ENCODE measurements around the gene ABCG1.

Gene ABCG1

GRCh38 chr21:42193131-42193671 is 25.7 kb upstream of the ABCG1 start:
- DNase-seq: peak; percentile 79

- no peak for DNase-seq
Observed at GRCh38 chr21:42193721-42194120, 25.2 kb upstream of the ABCG1 start.

- DNase-seq: no peak
Observed at GRCh38 chr21:42194863-42195262, 24.1 kb upstream of the ABCG1 start.

GRCh38 chr21:42195378-42196031 is 23.4 kb upstream of the ABCG1 start:
- no peak for DNase-seq

GRCh38 chr21:42198929-42199867 is 19.7 kb upstream of the ABCG1 start:
- peak; percentile 50 for DNase-seq

- DNase-seq: no peak
Observed at GRCh38 chr21:42199868-42200463, 19.0 kb upstream of the ABCG1 start.

GRCh38 chr21:42200906-42201614 is 17.9 kb upstream of the ABCG1 start:
- no peak for DNase-seq

GRCh38 chr21:42201615-42202161 is 17.3 kb upstream of the ABCG1 start:
- no peak for DNase-seq

GRCh38 chr21:42202321-42202720 is 16.6 kb upstream of the ABCG1 start:
- DNase-seq: no peak

- DNase-seq: no peak
Observed at GRCh38 chr21:42203321-42203720, 15.6 kb upstream of the ABCG1 start.

- DNase-seq: no peak
Observed at GRCh38 chr21:42203936-42204335, 15.0 kb upstream of the ABCG1 start.

- DNase-seq: no peak
Observed at GRCh38 chr21:42207426-42207825, 11.5 kb upstream of the ABCG1 start.

GRCh38 chr21:42208036-42208435 is 10.9 kb upstream of the ABCG1 start:
- no peak for DNase-seq

GRCh38 chr21:42208801-42209490 is 10.0 kb upstream of the ABCG1 start:
- no peak for DNase-seq

GRCh38 chr21:42209801-42210479 is 9.0 kb upstream of the ABCG1 start:
- DNase-seq: no peak

- no peak for DNase-seq
Observed at GRCh38 chr21:42212266-42212665, 6.7 kb upstream of the ABCG1 start.

- no peak for DNase-seq
Observed at GRCh38 chr21:42213082-42213774, 5.7 kb upstream of the ABCG1 start.

GRCh38 chr21:42214081-42214750 is 4.7 kb upstream of the ABCG1 start:
- DNase-seq: no peak

GRCh38 chr21:42214921-42215320 is 4.0 kb upstream of the ABCG1 start:
- no peak for DNase-seq
